Activated T-cell treated with anti-CD3 and anti-CD28 coated beads, Interleukin-2, amount 50 U/mL, for 4 hours (primary cell): ENCODE measurements around the gene CCR5AS. TPM values are rescaled to one million over a fixed set of nuclear protein-coding genes. Genes with fewer than 3 reads are reported as not detected.
A peak's percentile ranks its signal among the peaks of the same experiment; 100 is the strongest.

ENCODE experiments used
- ATAC-seq, 2 donors: fragments of 200-7000 bp; cut with Tn5 transposase; one replicate each; pipeline ENCODE4 v1.10.0; 2021
- DNase-seq: peaks from one replicate; pipeline ENCODE4 v3.0.0-alpha.2; 2020
- H3K27me3 Mint-ChIP-seq: one replicate; pipeline ENCODE4 v1.8.0; 2021; ENCODE audit warnings: low read depth, mixed read lengths
- H3K36me3 Mint-ChIP-seq: one replicate; pipeline ENCODE4 v1.8.0; 2022; ENCODE audit warnings: mixed read lengths; ENCODE audit not compliant: insufficient read depth
- H3K4me1 Mint-ChIP-seq: one replicate; pipeline ENCODE4 v1.8.0; 2021; ENCODE audit warnings: low read depth, mixed read lengths
- H3K4me3 Mint-ChIP-seq: one replicate; pipeline ENCODE4 v1.8.0; 2021; ENCODE audit warnings: mild to moderate bottlenecking, moderate library complexity, mixed read lengths
- H3K9me3 Mint-ChIP-seq: one replicate; pipeline ENCODE4 v1.8.0; 2021; ENCODE audit warnings: mixed read lengths
- total RNA-seq, 3 donors: library from RNA; stranded (reverse); gene quantifications; one replicate each; pipeline ENCODE4 v1.2.1, GENCODE V29; 2021

Gene CCR5AS

GRCh38 chr3:46321461-46322104 lies 85.3 kb downstream of the CCR5AS start:
- H3K4me3 Mint-ChIP-seq = no peak overlapping the region
- H3K4me1 Mint-ChIP-seq = peaks cover 7% of the 10 kb centered on the region
- ATAC-seq = no peak
- DNase-seq = no peak
- no peaks in the 10 kb centered on the region for H3K27me3 Mint-ChIP-seq
- peaks cover 5% of the 10 kb centered on the region for H3K9me3 Mint-ChIP-seq
- H3K36me3 Mint-ChIP-seq = peaks cover 3% of the 10 kb centered on the region

DNA sequence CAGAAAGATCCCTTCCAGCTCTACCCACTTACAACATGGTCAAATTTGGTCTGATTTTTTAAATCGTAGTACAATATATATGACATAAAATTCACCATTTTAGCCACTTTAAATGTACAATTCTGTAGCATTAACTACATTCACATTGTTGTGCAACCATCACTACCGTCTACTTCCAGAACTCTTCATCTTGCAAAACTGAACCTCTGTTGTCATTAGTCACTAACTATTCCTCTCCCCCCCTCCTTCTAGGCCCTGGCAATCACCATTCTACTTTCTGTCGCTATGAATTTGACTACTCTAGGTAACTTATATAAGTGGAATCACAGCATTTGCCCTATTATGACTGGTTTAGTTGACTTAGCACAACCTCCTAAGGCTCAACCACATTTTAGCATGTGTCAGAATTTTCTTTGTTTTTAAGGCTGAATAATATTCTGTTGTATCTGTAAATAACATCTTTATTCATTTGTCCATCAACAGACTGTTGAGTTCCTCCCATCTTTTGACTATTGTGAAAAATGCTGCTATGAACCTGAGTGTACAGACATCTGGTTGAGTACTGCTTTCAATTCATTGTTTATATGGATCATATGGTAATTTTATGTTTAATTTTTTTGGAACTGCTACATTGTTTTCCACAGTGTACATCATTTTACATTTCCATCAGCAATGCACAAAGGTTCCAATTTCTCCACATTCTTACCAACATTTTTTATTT lies 88.5 kb downstream of the CCR5AS start:
- ATAC-seq (no peak), DNase-seq (no peak)
- no peaks in the 10 kb centered on the region for H3K27me3 Mint-ChIP-seq
- peaks cover 3% of the 10 kb centered on the region for H3K36me3 Mint-ChIP-seq
- H3K4me1 Mint-ChIP-seq = peaks cover 6% of the 10 kb centered on the region
- no peak overlapping the region for H3K4me3 Mint-ChIP-seq
- H3K9me3 Mint-ChIP-seq = peaks cover 5% of the 10 kb centered on the region

- no peak for ATAC-seq
- H3K4me3 Mint-ChIP-seq = no peak overlapping the region
- no peaks in the 10 kb centered on the region for H3K27me3 Mint-ChIP-seq
Observed at GRCh38 chr3:46316206-46316605, 90.7 kb downstream of the CCR5AS start.

DNA sequence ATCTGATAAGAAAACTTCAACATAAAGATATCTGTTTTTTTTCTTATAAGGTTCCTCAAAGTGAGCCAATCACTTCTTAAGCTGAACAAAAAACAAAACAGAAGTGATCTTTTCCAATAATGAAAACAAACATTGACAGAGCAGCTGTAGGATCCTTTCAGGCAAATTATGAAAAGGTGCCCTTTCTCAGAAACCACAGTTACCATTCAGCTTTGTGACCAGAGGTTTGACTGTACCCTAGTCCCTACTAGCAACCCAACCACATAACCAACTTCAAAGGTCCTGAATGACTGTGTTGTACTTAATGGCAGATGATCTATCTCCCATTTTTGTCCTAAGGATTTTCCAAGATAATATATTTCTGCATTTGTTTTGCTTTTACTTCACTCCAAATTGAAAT lies 92.3 kb downstream of the CCR5AS start:
- no peak for DNase-seq
- ATAC-seq = peak in 1 of 2 donors; percentile 43
- peaks cover 2% of the 10 kb centered on the region for H3K27me3 Mint-ChIP-seq
- peaks cover 5% of the 10 kb centered on the region for H3K9me3 Mint-ChIP-seq
- H3K4me3 Mint-ChIP-seq = no peak overlapping the region
- H3K4me1 Mint-ChIP-seq = peaks cover 4% of the 10 kb centered on the region
- H3K36me3 Mint-ChIP-seq = peaks cover 3% of the 10 kb centered on the region

More at GRCh38 chr3:46316206-46316605, 90.7 kb downstream of the CCR5AS start:
- H3K4me1 Mint-ChIP-seq = peaks cover 4% of the 10 kb centered on the region
- peaks cover 5% of the 10 kb centered on the region for H3K9me3 Mint-ChIP-seq
- no peak for DNase-seq
- peaks cover 3% of the 10 kb centered on the region for H3K36me3 Mint-ChIP-seq

Other genes with a start within 250 kb of the CCR5AS start
- gene CCR1, start 198.8 kb downstream of the CCR5AS start, total RNA-seq = 1 to 10 TPM in 2 of 3 donors, under 1 TPM in 1; 0.57 to 3.2 (median 1.2) TPM
- not detected for gene CCR3, start 164.6 kb downstream of the CCR5AS start, total RNA-seq
- gene CCR2, start 53.0 kb downstream of the CCR5AS start, total RNA-seq = 1 to 10 TPM in 1 of 3 donors, under 1 TPM in 2; 0.18 to 1.4 (median 0.41) TPM
- 1 to 10 TPM; 1.2 to 7.2 (median 2.2) TPM for gene CCR5, start 36.1 kb downstream of the CCR5AS start, total RNA-seq
- gene CCRL2, start 193 bp upstream of the CCR5AS start, total RNA-seq = 1 to 10 TPM in 1 of 3 donors, under 1 TPM in 2; 0.43 to 1.3 (median 0.76) TPM
- not detected for gene LTF, start 57.8 kb upstream of the CCR5AS start, total RNA-seq
- not detected for gene RTP3, start 90.9 kb upstream of the CCR5AS start, total RNA-seq
- gene LRRC2, start 159.2 kb upstream of the CCR5AS start, total RNA-seq = under 1 TPM; 0.03 to 0.13 (median 0.03) TPM
- gene FAM240A, start 205.5 kb upstream of the CCR5AS start, total RNA-seq = not detected